Stimulated activated CD8-positive, alpha-beta memory T cell treated with anti-CD3 and anti-CD28 coated beads, Interleukin-15, amount 100 ng/mL, for 48 hours (primary cell): Measurements from ENCODE around the gene UPK3A.

Source experiments
- DNase-seq, 2 donors: peaks; one replicate each; pipeline ENCODE4 v3.0.0-alpha.2; 2020; ENCODE audit warnings: low read depth in 2 of 2

UPK3A gene

GRCh38 chr22:45329530-45329936 is 44.8 kb downstream of the UPK3A start:
- DNase-seq = no peak

GRCh38 chr22:45330548-45330947 is 45.8 kb downstream of the UPK3A start:
- DNase-seq = no peak

GRCh38 chr22:45331486-45331885 is 46.7 kb downstream of the UPK3A start:
- DNase-seq = no peak

GRCh38 chr22:45332001-45332400 is 47.3 kb downstream of the UPK3A start:
- no peak for DNase-seq

GRCh38 chr22:45334068-45334467 is 49.3 kb downstream of the UPK3A start:
- DNase-seq = no peak

GRCh38 chr22:45334528-45334927 is 49.8 kb downstream of the UPK3A start:
- no peak for DNase-seq

GRCh38 chr22:45335021-45335818 is 50.5 kb downstream of the UPK3A start:
- DNase-seq = no peak

- DNase-seq = no peak
Observed at GRCh38 chr22:45335854-45336522, 51.2 kb downstream of the UPK3A start.

- DNase-seq = no peak
Observed at GRCh38 chr22:45336971-45337431, 52.3 kb downstream of the UPK3A start.

- DNase-seq = no peak
Observed at GRCh38 chr22:45337536-45337935, 52.8 kb downstream of the UPK3A start.

- DNase-seq = no peak
Observed at GRCh38 chr22:45338795-45339194, 54.0 kb downstream of the UPK3A start.

GRCh38 chr22:45340323-45340722 is 55.6 kb downstream of the UPK3A start:
- DNase-seq = no peak

- DNase-seq = peak in 1 of 2 donors; percentile 40
Observed at GRCh38 chr22:45341498-45341897, 56.7 kb downstream of the UPK3A start.

- no peak for DNase-seq
Observed at GRCh38 chr22:45343143-45343542, 58.4 kb downstream of the UPK3A start.

- DNase-seq = no peak
Observed at GRCh38 chr22:45344334-45344733, 59.6 kb downstream of the UPK3A start.
